Stimulated activated CD8-positive, alpha-beta memory T cell treated with anti-CD3 and anti-CD28 coated beads, Interleukin-4, amount 100 ng/mL, for 4 hours (primary cell): Measurements from ENCODE around the gene CFAP141.
A peak's percentile ranks its signal among the peaks of the same experiment; 100 is the strongest.

ENCODE experiments used
- DNase-seq, 2 donors: peaks; one replicate each; pipeline ENCODE4 v3.0.0-alpha.2; 2020; ENCODE audit warnings: low read depth in 2 of 2, low spot score in 1 of 2

CFAP141 gene

DNA sequence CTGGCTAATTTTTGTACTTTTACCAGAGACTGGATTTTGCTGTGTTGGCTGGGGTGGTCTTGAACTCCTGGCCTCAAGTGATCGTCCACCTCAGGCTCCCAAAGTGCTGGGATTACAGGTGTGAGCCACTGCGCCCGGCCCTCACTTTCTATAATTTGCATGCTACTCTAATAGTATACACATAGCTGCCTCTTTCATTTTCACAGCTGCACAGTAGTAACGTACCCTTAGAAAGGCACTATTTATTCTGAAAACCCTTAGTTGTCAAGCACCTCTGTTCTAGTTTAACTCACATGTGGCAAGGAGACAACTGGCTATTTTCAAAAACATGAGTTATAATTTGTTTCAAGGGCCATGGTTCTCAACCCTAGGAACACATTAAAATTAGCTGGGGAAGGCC lies 31.5 kb downstream of the CFAP141 start:
- DNase-seq: no peak

DNA sequence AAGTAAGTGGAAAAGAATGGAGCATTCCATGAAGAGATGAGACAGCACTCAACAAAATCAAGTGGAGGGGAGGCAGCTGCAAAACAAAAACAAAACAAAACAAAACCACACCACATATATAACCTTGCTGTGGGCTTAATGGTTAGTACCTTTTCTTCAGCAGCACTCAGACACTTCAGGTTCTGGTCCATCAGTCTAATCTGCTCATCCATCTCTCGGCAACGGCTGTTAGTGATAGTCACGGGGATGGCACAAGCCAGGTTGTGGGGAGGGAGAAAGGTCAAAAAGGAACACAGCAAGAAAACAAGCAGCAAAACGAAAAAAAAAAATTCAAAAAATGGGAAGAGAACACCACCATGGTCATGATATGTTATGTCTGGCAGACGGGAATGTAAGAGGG lies 34.3 kb downstream of the CFAP141 start:
- DNase-seq: no peak

DNA sequence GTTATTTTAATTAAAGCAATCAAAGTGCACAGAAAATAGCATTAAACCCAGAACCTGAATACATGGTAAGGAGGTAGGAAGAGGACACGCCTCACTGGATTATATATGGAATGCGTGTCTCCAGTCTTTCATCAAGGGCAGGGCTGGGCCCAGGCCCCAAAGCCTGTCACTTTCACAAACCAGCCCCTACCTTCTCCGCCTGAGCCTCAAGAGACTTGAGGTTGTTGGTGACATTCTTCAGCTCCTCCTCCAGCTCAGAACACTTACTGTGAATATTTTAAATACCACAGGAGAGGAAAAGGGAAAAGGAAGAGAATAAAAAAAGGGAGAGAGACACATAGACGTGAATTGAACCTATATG lies 34.9 kb downstream of the CFAP141 start:
- DNase-seq: no peak

DNA sequence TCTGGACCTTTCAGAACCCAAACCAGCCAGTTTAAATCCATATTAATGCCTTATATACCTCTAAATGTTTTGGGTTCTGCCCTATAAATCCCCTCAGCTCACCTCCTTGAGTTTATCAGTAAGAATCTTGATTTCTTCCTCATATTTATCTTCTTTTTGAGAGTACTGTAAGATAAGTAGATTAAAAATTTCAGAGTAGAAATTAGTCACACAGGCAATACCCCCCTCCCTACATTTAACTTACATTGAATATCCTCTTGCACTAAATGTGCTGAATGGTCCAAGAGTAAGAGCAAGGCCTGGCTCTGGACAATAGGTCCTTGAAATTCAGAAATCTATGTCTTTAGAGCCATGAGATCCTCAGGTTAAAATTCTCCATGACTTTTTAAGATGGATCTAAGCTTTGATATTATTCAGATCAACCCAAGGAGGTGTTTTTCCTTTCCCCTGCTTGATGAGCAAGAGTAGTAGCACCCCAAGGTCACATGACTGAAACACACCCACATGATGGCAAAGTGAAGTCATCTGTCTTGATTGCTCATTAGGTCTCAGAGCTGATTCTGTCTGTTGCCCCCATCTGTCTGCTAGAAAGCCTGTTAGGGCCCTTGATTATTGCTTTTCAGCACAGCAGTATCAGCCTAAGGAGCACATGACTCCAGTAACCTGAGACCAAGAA lies 35.4 kb downstream of the CFAP141 start:
- DNase-seq: peak in 1 of 2 donors; percentile 14

DNA sequence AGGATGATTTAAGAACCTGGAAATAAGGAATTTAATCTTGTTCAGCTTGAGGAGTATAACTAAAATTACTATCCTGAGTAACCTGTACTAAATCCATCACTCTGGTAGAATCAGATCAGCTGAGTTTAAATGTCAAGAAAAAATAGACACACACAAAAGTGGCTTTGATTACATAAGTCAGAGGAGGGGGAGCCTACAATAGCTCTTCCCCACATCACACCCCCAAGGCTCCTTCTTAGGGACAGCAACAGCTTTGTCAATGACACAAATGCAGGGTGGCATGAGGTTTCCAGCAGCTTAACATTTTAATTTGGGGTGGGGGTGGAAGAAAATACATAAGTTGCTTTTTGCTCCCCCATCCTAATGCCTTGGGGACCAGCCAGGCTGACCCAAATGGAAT lies 38.7 kb downstream of the CFAP141 start:
- no peak for DNase-seq

DNA sequence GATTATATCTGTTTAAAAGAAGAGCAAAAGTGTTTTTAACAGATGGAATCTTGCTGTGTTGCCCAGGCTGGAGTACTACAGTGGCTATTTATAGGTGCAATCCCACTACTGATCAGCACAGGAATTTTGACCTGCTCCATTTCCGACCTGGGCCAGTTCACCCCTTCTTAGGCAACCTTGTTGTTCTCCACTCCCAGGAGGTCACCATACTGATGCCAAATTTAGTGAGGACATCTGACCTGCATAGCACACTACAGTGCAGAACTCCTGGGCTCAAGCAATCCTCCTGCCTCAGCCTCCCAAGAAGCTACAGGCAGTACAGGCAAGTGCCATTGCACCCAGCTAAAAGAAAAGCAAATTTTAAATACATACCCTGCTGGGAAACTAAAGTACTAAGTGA lies 39.9 kb downstream of the CFAP141 start:
- no peak for DNase-seq

DNA sequence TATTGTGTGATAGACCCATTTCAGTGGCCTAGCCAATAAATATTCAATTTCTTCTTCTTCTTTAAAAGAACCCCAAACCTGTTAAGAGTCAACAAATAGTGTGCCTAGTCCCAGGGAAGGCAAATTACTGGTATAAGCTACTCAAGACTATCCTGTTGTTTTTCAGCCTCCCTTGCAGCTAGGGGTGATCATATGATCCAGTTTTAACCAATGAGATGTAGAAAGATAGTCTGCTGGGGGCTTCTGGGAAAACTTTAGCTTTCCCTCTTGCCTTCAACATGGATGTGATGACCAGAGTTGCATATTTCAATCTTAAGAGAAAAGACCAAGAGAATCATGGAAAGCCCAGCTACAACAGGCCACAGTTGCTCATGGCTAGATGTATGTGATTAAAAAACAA lies 46.6 kb downstream of the CFAP141 start:
- no peak for DNase-seq

DNA sequence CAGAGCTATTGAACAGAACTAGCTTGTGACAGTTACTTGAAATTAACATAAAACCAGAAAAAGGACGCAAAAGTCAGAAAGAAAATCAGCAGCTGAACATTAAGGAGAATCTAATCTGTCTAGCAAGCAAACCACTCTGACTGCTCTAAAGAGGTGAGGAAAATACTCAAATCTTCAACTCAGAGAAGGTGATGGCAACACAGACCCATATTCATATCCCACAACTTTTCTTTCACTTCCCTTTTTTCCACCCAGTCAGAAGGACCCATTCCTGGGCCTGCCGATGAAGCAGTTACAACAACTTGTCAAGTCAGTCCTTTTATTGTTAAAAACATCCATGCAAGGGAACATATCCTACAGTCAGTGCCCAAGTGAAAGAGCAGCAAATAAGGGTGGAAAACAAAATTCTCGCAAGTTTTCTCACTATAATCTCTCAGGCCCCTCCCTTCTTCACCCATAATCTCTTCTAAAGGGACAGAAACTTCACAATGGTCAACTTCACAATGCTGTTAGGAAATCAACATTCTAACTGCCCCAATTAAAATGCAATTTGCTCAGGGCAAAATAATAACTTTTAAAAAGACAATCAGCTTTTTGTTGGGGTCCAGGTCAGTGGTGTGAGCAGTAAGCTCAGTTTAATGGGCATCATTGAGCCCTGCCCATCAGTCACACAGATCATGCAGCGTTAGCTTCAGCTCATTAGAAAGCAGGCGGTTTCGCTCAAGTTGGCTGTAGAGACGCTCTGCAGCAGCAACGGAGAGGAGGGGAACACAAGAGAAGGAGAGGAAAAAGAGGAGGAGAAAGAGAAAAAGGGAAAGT lies 47.6 kb downstream of the CFAP141 start:
- no peak for DNase-seq

DNA sequence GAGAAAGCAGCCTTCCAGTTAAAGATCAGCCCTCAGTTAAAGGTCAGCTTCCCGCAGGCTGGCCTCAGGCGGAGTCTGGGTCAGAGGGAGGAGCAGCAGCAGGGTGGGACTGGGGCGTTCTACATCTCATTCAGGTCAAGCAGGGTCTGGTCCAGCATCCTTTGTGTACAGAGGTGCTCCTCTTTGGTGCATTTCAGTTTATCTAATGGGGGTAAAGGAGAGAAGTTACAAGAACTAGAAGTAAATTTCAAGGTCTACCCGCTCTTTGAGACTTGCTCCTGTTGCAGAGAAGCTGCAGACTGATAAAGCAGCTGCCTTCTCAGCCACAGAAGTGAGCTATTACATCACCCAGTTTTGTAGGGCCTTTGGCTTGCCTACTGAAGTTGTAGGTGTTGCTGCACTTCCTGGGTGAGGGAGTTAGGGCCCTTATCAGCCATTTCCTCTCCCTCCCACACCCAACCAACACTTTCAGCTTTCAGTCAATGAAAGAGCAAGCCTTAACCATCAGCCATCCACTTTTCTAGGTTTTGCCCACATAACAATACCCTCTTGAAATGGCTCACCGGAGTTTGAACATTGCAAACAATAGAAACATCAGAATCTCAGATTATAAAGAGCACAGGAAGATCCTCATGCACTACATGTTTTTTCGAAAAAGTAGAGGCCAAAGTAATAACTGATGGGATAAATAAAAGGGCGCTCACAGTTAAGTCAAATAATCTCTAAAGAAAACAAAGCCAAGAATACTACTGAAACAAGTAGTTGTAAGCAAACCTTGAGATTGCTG lies 48.4 kb downstream of the CFAP141 start:
- peak; percentile 46 to 53 for DNase-seq

DNA sequence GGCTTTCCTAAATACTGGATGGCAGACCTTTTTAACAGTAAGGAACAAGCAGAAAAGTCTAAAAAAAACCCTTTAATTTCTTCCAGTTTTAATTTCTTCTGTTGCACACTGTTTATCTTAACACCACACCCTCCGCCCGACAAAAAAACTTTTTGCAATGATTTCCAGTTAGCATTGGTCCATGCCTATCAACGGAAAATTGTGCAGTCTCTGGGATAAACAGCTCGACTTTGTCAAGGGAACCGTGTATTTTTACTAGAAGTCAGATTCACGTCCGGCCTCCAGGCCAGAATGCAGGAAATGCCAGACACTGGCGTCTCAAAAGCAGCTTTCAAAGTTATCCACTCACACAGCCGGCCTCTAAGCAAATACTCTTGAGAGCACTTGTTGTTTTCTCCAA lies 50.9 kb downstream of the CFAP141 start:
- DNase-seq: no peak

DNA sequence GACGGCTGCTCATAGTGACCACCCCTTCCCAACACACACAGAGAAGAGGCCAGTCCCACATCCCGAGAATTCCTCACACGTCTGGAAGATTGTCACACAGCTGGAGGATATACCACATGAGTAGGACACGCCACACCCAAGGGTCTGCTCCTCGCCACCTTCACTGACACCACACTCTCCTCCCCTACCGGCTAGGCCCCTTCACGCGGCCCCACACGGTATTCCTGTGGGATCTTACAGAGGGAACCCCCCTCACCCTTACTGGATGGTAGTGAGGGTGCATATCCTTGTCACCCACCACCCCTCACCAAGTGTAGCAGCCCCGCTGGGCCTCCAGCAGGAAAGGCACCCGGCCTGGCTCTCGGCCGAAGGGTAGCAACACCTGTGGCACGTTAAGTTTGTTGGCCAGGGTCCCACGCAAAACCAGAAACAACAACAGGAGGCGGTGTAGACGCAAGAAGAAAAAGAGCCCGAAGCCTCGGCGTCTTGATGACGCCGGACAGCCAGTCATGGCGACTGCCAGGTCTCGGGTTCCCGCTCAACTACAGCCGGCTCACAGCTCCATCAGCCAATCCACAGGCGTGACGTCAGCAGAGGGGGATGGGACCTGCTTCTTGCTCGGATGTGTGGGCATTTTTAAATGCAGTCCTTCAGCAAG lies 51.5 kb downstream of the CFAP141 start, which contains the start of gene NUP210L:
Gene NUP210L (minus strand): TSS at position 540 of the 658 bp plus-strand sequence.
- DNase-seq: no peak

DNA sequence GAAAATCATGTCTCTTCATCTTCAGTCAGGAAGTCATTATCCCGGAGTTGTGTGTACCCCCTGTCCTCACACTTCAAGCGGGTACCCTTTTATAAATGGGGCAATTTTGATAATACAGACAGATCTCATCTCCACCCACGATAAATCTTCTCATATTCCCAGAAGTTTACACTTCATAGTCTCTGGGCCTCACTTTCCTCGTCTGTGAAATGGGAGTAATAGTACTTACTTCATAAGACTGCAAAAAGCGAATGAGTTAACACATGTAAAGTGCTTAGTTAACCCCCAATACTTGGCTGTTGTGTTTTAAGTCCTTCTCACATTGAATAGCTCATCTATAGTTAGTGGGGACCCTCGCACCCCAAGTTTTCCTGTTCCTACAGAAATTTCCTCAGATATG lies 52.1 kb downstream of the CFAP141 start:
- DNase-seq: no peak

DNA sequence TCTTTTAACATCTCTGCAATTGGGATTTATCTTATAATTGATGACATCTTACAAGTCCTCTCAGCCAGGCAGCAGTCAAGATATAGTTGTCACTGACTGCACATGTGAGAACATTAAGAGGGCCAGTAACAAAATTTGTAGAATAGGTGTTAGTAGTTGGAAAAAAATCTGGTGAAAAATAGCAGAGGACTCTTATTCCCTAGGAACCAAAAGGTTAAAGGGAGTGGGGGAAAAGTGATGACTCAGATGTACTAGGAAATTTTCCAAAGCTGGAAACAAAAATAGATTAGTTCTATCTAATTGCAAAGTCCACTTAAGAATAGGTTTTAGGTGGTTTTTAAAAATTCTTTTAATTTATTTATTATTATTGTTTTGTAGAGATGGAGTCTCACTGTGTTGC lies 54.8 kb downstream of the CFAP141 start:
- no peak for DNase-seq
